ENCODE measurements around the gene DIS3L. TPM values are rescaled to one million over a fixed set of nuclear protein-coding genes. Genes with fewer than 3 reads are reported as not detected.

The DIS3L gene
- total and polyA plus RNA-seq, 2 of the 13 experiments (the other 11 are each of a cell fraction or from before 2014, with no cell fraction given) = 21.0 to 50.5 TPM

GRCh38 chr15:66288093-66288492, 5.3 kb upstream of the DIS3L start (continued):
- TF ChIP-seq RARG (CRISPR knock-in tag; IDR thresholded peaks at IDR 0.05; ENCODE audit: low read depth) (no peak), TSC22D2 (CRISPR knock-in tag; IDR thresholded peaks at IDR 0.05; ENCODE audit: borderline replicate concordance) (no peak), ZNF614 (CRISPR knock-in tag; IDR thresholded peaks at IDR 0.05; ENCODE audit: borderline replicate concordance) (peak; percentile 27; the same call in 1 of the 2 replicates), ZNF780A (CRISPR knock-in tag; IDR thresholded peaks at IDR 0.05) (no peak), CENPBD1 (CRISPR knock-in tag; IDR thresholded peaks at IDR 0.05; ENCODE audit: borderline replicate concordance, low read depth) (no peak), DZIP1 (CRISPR knock-in tag; IDR thresholded peaks at IDR 0.05) (no peak), CHD2 (IDR thresholded peaks at IDR 0.05; ENCODE audit: low read depth, low read length) (no peak), ZNF468 (CRISPR knock-in tag; IDR thresholded peaks at IDR 0.05) (no peak), REST (IDR thresholded peaks at IDR 0.05; ENCODE audit: borderline replicate concordance in 1 of 2, low read depth in 1 of 2, low read length in 2 of 2) (no peak), BCL6 (CRISPR knock-in tag; IDR thresholded peaks at IDR 0.05) (no peak), ZKSCAN1 (IDR thresholded peaks at IDR 0.05; ENCODE audit: low read length) (no peak), MIER2 (CRISPR knock-in tag; IDR thresholded peaks at IDR 0.05) (no peak), SP5 (CRISPR knock-in tag; IDR thresholded peaks at IDR 0.05; ENCODE audit: borderline replicate concordance, low read depth) (no peak), RBFOX2 (IDR thresholded peaks at IDR 0.05; ENCODE audit: low read depth, low read length) (no peak), ZNF292 (CRISPR knock-in tag; IDR thresholded peaks at IDR 0.05; ENCODE audit: borderline replicate concordance, low read depth) (no peak), ZFP41 (CRISPR knock-in tag; IDR thresholded peaks at IDR 0.05; ENCODE audit: borderline replicate concordance) (no peak), MAFG (CRISPR knock-in tag; IDR thresholded peaks at IDR 0.05) (no peak), NR2F6 (IDR thresholded peaks at IDR 0.05) (no peak), NR2F6 (CRISPR knock-in tag; IDR thresholded peaks at IDR 0.05) (no peak)
- TF ChIP-seq, protein P1, sequence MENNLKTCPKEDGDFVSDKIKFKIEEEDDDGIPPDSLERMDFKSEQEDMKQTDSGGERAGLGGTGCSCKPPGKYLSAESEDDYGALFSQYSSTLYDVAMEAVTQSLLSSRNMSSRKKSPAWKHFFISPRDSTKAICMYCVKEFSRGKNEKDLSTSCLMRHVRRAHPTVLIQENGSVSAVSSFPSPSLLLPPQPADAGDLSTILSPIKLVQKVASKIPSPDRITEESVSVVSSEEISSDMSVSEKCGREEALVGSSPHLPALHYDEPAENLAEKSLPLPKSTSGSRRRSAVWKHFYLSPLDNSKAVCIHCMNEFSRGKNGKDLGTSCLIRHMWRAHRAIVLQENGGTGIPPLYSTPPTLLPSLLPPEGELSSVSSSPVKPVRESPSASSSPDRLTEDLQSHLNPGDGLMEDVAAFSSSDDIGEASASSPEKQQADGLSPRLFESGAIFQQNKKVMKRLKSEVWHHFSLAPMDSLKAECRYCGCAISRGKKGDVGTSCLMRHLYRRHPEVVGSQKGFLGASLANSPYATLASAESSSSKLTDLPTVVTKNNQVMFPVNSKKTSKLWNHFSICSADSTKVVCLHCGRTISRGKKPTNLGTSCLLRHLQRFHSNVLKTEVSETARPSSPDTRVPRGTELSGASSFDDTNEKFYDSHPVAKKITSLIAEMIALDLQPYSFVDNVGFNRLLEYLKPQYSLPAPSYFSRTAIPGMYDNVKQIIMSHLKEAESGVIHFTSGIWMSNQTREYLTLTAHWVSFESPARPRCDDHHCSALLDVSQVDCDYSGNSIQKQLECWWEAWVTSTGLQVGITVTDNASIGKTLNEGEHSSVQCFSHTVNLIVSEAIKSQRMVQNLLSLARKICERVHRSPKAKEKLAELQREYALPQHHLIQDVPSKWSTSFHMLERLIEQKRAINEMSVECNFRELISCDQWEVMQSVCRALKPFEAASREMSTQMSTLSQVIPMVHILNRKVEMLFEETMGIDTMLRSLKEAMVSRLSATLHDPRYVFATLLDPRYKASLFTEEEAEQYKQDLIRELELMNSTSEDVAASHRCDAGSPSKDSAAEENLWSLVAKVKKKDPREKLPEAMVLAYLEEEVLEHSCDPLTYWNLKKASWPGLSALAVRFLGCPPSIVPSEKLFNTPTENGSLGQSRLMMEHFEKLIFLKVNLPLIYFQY (CRISPR knock-in tag; IDR thresholded peaks at IDR 0.05; ENCODE audit: borderline replicate concordance) = no peak

All from HepG2 (cell line).